ENCODE data around the gene OLFM1. TPM values are rescaled to one million over a fixed set of nuclear protein-coding genes. Genes with fewer than 3 reads are reported as not detected.
A peak's percentile ranks its signal among the peaks of the same experiment; 100 is the strongest.

The OLFM1 gene
- total and polyA plus RNA-seq, 3 experiments from 2014 or later, result not detected

DNA sequence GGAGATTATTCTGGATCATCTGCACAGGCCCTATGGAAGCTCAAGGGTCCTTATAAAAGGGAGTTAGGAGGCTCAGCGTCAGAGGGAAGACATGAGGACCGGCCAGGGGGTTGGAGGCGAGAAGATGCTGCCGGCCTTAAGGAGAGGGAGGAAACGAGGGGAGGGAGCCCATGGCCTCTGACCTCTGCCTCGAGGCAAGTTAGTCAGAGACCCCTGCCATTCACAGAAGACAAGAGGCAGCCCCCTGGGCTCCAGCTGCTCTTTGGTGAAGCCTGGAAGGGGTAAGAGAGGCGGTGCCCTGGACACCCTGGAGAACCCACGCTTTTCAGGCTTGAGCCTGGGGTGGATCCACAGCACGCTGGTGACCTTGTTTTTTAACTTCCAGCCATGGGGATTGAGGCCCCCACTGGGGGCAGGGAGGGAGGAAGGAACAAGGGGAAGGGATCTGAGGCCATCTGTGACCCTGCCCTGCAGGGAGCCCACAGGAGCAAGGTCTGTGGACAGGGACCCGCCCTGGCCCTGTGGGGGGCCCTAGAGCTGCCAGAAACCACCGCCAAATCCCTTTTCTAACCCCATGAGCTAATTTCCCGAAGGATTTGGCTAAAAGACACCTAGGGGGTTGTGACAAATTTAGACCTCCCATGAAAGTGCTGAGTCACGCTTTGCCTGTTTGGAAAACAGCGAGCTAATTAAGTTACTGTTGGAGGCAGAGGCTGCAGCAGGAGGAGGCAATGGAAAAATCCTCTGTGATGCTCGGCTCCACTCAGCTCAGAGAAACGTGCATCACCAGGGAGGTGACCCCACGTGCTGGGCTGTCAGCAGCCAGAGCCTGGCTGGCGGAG lies 49.7 kb downstream of the OLFM1 start:
- peaks cover 0 to 3% (median 0%) of the 10 kb centered on the region in 5 donors for H3K9me3 Mint-ChIP-seq
- Histone ChIP-seq H3K4me1 (ENCODE audit: insufficient read depth, low read length) (no peaks in the 10 kb centered on the region), H3K36me3 (ENCODE audit: insufficient read depth, low read length) (no peaks in the 10 kb centered on the region), H3K27me3 (ENCODE audit: insufficient read depth, low read length, poor library complexity, severe bottlenecking) (no peaks in the 10 kb centered on the region), H3K9me3 (ENCODE audit: low read length) (no peaks in the 10 kb centered on the region), H3K4me3 (ENCODE audit: low read length) (no peak overlapping the region), H3K27ac (ENCODE audit: low read depth, low read length) (no peak overlapping the region)
- DNase-seq, result no peak
- no peaks in the 10 kb centered on the region for H3K4me1 Mint-ChIP-seq
- peaks cover 4 to 15% of the 10 kb centered on the region in 2 donors for H3K27me3 Mint-ChIP-seq
- no peaks in the 10 kb centered on the region for H3K36me3 Mint-ChIP-seq
- ChIA-PET CTCF (no interaction called here), POLR2A (no interaction called here)
- no peak overlapping the region for H3K27ac Mint-ChIP-seq
- no peak overlapping the region for H3K4me3 Mint-ChIP-seq

DNA sequence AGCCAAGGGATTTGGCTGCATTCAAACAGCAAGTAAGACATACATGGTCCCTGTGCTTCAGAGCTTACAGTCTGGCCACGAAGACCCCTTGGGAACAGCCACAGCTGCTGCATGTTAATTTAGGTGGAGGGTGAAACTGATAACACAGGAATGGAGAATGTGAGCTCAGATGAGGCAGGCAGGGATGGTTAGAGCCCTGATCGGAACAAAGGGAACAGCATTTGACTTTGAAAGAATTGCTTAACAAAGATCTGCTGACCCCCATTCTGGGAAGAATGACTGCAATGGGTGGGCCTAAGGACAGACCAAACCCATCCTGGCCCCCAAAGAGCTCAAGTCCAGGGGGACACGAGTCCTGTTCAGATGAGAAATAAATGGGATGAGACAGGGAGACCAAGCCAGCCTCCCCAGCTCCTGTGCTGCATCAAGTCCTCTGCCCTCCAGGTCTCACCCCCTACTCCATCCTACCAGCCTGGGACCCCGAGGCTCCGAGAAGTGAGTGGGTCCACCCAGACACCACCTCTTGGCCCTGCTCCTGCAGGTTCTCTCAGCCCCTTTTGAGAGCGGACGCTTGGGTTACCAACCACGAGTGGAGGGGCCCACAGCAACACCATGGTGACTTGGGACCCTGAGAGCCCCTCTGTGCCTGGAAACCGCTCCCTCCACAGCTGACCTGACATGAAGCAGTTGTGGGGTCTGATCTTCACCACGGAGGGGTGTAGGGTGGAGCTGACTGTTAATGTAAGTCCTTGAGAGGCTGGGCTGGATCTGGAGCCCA lies 50.8 kb downstream of the OLFM1 start:
- Histone ChIP-seq H3K36me3 (ENCODE audit: insufficient read depth, low read length) (no peaks in the 10 kb centered on the region), H3K27me3 (ENCODE audit: insufficient read depth, low read length, poor library complexity, severe bottlenecking) (no peaks in the 10 kb centered on the region), H3K9me3 (ENCODE audit: low read length) (no peaks in the 10 kb centered on the region), H3K4me3 (ENCODE audit: low read length) (no peak overlapping the region), H3K4me1 (ENCODE audit: insufficient read depth, low read length) (no peaks in the 10 kb centered on the region), H3K27ac (ENCODE audit: low read depth, low read length) (no peak overlapping the region)
- Mint-ChIP-seq H3K36me3 (no peaks in the 10 kb centered on the region), H3K4me1 (no peaks in the 10 kb centered on the region), H3K27me3 (peaks cover 0 to 6% of the 10 kb centered on the region in 2 donors), H3K27ac (no peak overlapping the region), H3K4me3 (no peak overlapping the region), H3K9me3 (peaks cover 0 to 3% (median 0%) of the 10 kb centered on the region in 5 donors)
- CTCF ChIA-PET, result no interaction called here
- DNase-seq, result no peak
- POLR2A ChIA-PET, result no interaction called here

DNA sequence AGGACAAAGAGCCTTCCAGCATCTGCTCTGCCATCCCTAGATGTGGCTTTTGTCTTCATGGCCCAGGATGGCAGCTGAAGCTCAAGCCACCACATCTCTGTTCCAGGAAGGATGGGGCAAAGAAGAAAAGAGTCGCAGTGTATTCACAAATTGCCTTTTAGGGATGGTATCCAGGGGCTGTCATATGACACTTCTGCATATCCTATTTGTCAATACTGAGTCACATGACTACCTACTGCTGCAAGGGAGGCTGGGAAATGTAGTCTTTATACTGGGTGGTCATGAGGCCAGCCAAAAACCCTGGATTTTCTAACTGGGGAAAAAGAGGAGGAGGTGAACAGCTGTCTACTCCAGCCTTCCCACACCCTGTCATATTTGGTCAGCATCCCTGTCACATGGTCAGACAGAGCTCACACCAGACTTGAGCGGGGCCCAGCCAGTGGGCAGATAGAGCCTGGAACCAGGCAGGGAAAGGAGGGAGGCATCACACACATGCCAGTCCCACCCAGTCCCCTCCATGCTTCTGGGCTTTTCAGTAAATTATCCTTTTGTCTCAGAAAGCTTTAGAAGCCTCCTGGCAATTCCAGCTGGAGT lies 52.0 kb downstream of the OLFM1 start:
- H3K36me3 Mint-ChIP-seq, result no peaks in the 10 kb centered on the region
- H3K4me3 ChIP-seq (ENCODE audit: low read length), result no peak overlapping the region
- H3K27ac ChIP-seq (ENCODE audit: low read depth, low read length), result no peak overlapping the region
- peaks cover 0 to 3% (median 0%) of the 10 kb centered on the region in 5 donors for H3K9me3 Mint-ChIP-seq
- DNase-seq, result no peak
- no peaks in the 10 kb centered on the region for H3K4me1 ChIP-seq (ENCODE audit: insufficient read depth, low read length)
- no peak overlapping the region for H3K4me3 Mint-ChIP-seq
- no peak overlapping the region for H3K27ac Mint-ChIP-seq
- H3K27me3 ChIP-seq (ENCODE audit: insufficient read depth, low read length, poor library complexity, severe bottlenecking), result no peaks in the 10 kb centered on the region
- CTCF ChIA-PET, result no interaction called here
- POLR2A ChIA-PET, result no interaction called here
- H3K9me3 ChIP-seq (ENCODE audit: low read length), result no peaks in the 10 kb centered on the region
- H3K36me3 ChIP-seq (ENCODE audit: insufficient read depth, low read length), result no peaks in the 10 kb centered on the region
- H3K27me3 Mint-ChIP-seq, result peaks cover 4 to 5% of the 10 kb centered on the region in 2 donors
- no peaks in the 10 kb centered on the region for H3K4me1 Mint-ChIP-seq

DNA sequence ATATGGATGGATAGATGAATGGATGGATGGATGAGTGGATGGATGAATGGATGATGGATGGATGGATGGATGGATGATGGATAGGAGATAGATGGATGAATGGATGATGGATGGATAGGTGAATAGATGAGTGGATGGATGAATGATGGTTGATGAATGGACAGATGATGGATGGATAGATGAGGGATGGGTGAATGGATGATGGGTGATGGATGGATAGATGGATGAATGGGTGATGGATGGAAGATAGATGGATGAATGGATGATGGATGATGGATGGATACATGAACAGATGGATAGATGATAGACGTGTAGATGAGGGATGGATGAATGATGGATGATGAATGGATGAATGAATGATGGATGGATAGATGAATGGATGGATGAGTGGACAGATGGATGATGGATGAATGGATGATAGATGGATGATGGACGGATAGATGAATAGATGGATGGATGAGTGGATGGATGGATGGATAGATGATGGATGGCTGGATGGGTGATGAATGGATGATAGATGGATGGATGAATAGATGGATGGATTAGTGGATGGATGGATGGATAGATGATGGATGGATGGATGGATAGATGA lies 53.8 kb downstream of the OLFM1 start:
- no peak overlapping the region for H3K4me3 Mint-ChIP-seq
- H3K27ac Mint-ChIP-seq, result no peak overlapping the region
- DNase-seq, result no peak
- peaks cover 9 to 16% of the 10 kb centered on the region in 2 donors for H3K27me3 Mint-ChIP-seq
- Histone ChIP-seq H3K27me3 (ENCODE audit: insufficient read depth, low read length, poor library complexity, severe bottlenecking) (no peaks in the 10 kb centered on the region), H3K4me1 (ENCODE audit: insufficient read depth, low read length) (no peaks in the 10 kb centered on the region), H3K27ac (ENCODE audit: low read depth, low read length) (no peak overlapping the region), H3K9me3 (ENCODE audit: low read length) (no peaks in the 10 kb centered on the region), H3K36me3 (ENCODE audit: insufficient read depth, low read length) (no peaks in the 10 kb centered on the region), H3K4me3 (ENCODE audit: low read length) (no peak overlapping the region)
- no peaks in the 10 kb centered on the region for H3K4me1 Mint-ChIP-seq
- H3K9me3 Mint-ChIP-seq, result peaks cover 0 to 3% (median 0%) of the 10 kb centered on the region in 5 donors
- no peaks in the 10 kb centered on the region for H3K36me3 Mint-ChIP-seq
- ChIA-PET CTCF (no interaction called here), POLR2A (no interaction called here)

DNA sequence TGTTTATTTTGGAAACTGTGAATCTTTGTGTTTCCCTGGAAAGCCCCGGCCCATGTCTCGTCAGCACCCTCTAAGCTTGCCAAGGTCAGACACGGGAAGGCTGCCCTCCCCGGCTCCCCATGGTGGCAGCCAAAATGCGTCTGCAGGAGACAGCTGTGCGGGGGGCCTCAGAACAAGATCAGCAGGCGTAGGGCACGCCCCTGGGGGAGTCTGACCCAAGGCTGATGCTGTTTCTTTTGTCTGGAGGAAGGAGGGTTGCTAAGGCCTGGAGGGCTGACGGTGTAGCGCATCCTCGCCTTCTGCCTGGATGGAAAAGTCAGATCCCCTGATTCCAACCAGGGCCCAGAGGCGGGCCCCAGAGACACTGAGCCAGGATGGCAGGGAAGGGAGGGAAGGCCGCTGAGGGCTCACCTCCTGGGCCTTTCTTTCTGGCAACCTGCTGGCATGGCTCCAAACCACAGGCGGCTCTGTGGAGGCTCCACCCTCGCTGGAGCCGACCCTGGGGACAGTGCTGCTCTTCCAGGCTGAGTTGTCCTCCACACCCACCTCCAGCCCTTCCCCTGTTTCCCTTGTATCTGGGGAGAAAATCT lies 57.2 kb downstream of the OLFM1 start:
- Histone ChIP-seq H3K36me3 (ENCODE audit: insufficient read depth, low read length) (no peaks in the 10 kb centered on the region), H3K4me3 (ENCODE audit: low read length) (no peak overlapping the region), H3K9me3 (ENCODE audit: low read length) (no peaks in the 10 kb centered on the region), H3K27me3 (ENCODE audit: insufficient read depth, low read length, poor library complexity, severe bottlenecking) (no peaks in the 10 kb centered on the region), H3K4me1 (ENCODE audit: insufficient read depth, low read length) (no peaks in the 10 kb centered on the region), H3K27ac (ENCODE audit: low read depth, low read length) (no peak overlapping the region)
- ChIA-PET CTCF (no interaction called here), POLR2A (no interaction called here)
- Mint-ChIP-seq H3K4me1 (no peaks in the 10 kb centered on the region), H3K36me3 (no peaks in the 10 kb centered on the region), H3K9me3 (peaks cover 0 to 5% (median 4%) of the 10 kb centered on the region in 5 donors), H3K27ac (no peak overlapping the region), H3K4me3 (no peak overlapping the region), H3K27me3 (peaks cover 14 to 22% of the 10 kb centered on the region in 2 donors)
- DNase-seq, result no peak

DNA sequence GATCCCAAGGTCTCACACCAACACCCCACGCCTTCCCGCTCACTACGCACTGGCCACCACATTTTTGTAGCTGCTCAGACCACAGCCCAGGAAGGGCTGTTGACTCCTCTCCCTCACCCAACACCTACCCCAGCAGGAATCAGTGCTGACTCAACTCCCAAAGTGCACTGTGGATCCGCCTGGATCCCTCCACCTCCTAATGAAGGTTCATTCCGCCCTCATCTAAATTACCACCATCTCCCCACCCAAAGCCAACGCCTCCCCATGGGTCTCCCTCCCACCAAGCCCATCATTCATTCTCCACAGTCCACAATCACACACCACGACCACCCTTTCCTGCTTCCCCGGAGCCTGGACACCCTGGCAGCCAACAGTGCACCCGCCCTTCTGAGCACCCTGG lies 57.8 kb downstream of the OLFM1 start:
- POLR2A ChIA-PET, result no interaction called here
- no peaks in the 10 kb centered on the region for H3K36me3 Mint-ChIP-seq

DNA sequence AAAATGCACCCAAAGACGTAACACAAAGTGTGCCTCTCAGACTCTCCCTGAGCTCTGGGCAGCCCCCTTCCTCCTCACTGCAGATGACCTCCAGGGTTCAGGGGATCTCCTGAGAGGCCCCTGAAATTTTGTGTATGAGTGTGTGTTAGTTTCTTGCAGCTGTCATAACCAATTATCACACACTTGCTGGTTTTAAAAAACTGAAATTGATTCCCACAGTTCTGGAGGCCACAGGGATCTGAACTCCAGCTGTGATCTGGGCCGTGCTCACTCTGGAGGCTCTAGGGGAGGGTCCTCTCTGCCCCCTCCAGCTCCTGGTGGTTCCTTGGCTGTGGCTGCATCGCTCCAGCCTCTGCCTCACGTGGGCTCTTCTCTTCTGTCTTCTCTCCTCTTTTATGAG lies 58.8 kb downstream of the OLFM1 start:
- no peaks in the 10 kb centered on the region for H3K9me3 ChIP-seq (ENCODE audit: low read length)
- no peaks in the 10 kb centered on the region for H3K36me3 ChIP-seq (ENCODE audit: insufficient read depth, low read length)
- no peaks in the 10 kb centered on the region for H3K27me3 ChIP-seq (ENCODE audit: insufficient read depth, low read length, poor library complexity, severe bottlenecking)
- Mint-ChIP-seq H3K4me3 (no peak overlapping the region), H3K27me3 (peaks cover 15 to 22% of the 10 kb centered on the region in 2 donors), H3K9me3 (peaks cover 0 to 11% (median 4%) of the 10 kb centered on the region in 5 donors), H3K27ac (peak overlapping the region in 1 of 8 donors; percentile 39), H3K36me3 (no peaks in the 10 kb centered on the region), H3K4me1 (no peaks in the 10 kb centered on the region)
- CTCF ChIA-PET, result no interaction called here
- no peak overlapping the region for H3K27ac ChIP-seq (ENCODE audit: low read depth, low read length)
- H3K4me3 ChIP-seq (ENCODE audit: low read length), result no peak overlapping the region
- DNase-seq, result no peak
- H3K4me1 ChIP-seq (ENCODE audit: insufficient read depth, low read length), result no peaks in the 10 kb centered on the region
- POLR2A ChIA-PET, result no interaction called here

More for the DNA sequence above, 57.8 kb downstream of the OLFM1 start:
- Mint-ChIP-seq H3K27ac (peak overlapping the region in 1 of 8 donors; percentile 20), H3K9me3 (peaks cover 0 to 7% (median 4%) of the 10 kb centered on the region in 5 donors), H3K4me3 (no peak overlapping the region), H3K4me1 (no peaks in the 10 kb centered on the region), H3K27me3 (peaks cover 14 to 22% of the 10 kb centered on the region in 2 donors)
- CTCF ChIA-PET, result no interaction called here
- no peaks in the 10 kb centered on the region for H3K36me3 ChIP-seq (ENCODE audit: insufficient read depth, low read length)
- no peak for DNase-seq
- H3K4me3 ChIP-seq (ENCODE audit: low read length), result no peak overlapping the region
- no peak overlapping the region for H3K27ac ChIP-seq (ENCODE audit: low read depth, low read length)
- no peaks in the 10 kb centered on the region for H3K27me3 ChIP-seq (ENCODE audit: insufficient read depth, low read length, poor library complexity, severe bottlenecking)
- H3K9me3 ChIP-seq (ENCODE audit: low read length), result no peaks in the 10 kb centered on the region
- H3K4me1 ChIP-seq (ENCODE audit: insufficient read depth, low read length), result no peaks in the 10 kb centered on the region
